Measurements from ENCODE around the gene KIF7.

GRCh38 chr15:89656116-89656815, 999 bp upstream of the KIF7 start:
- TF ChIP-seq TEAD1 (CRISPR knock-in tag; IDR thresholded peaks at IDR 0.05) (no peak), ZBTB21 (CRISPR knock-in tag; IDR thresholded peaks at IDR 0.05; ENCODE audit: borderline replicate concordance) (no peak), NFATC4 (CRISPR knock-in tag; IDR thresholded peaks at IDR 0.05) (no peak), ELF4 (CRISPR knock-in tag; IDR thresholded peaks at IDR 0.05; ENCODE audit: low read depth) (no peak), CTCF (IDR thresholded peaks at IDR 0.05) (no peak)

All from WTC11 (cell line).